ENCODE measurements around the gene KCNQ1. TPM values are rescaled to one million over a fixed set of nuclear protein-coding genes. Genes with fewer than 3 reads are reported as not detected.

Gene KCNQ1
- total RNA-seq, 2 experiments from 2014 or later = 8.7 to 9.5 TPM

DNA sequence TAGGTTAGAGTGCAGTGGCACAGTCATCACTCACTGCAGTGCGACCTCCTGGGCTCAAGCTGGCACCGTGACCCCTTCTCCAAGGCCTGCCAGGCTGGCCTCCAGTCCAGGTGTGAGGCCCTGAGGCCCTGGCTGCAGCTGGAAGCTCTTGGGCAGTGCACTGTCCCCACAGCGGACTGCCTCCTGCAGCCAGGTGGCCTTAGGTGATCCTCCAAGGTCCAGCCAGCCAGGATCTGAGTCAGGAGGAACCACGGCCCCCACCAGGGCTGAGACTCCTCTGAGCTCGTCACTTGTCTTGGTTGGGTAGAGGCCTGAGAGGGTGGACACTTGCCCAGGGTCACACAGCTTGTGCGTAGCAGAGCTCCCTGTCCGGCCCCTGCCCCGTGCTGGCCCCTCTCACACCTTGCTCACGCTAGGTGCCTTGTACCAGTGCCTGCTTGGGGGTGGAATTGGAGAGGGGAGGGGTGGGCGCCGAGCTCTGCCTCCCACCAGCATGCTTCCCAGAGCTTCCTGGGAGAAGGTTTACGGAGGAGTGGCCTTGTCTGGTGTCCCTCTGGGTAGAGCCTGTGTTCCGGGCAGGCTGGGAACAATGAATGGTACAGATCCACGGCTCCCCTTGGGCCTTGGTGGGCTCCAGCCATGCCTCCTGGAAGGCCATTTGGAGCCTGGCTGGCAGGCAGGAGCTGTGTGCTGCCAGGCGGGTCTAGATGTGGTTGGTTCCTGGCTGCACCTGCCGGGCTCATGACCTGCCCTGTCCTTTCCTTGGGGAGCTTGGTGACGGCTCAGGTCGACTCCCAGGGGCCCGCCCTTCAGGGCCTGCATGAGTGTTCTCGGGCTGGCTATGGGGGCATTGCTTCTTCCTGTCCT, 20.6 kb downstream of the KCNQ1 start:
- Mint-ChIP-seq H3K27ac (no peak overlapping the region), H3K9me3 (no peaks in the 10 kb centered on the region), H3K27me3 (no peaks in the 10 kb centered on the region), H3K4me3 (no peak overlapping the region), H3K36me3 (ENCODE audit: low read depth) (no peaks in the 10 kb centered on the region), H3K4me1 (ENCODE audit: low read depth) (peaks cover 57% of the 10 kb centered on the region)
- intact Hi-C loops (cut with micrococcal nuclease) = no loop called here
- TF ChIP-seq, protein P1, sequence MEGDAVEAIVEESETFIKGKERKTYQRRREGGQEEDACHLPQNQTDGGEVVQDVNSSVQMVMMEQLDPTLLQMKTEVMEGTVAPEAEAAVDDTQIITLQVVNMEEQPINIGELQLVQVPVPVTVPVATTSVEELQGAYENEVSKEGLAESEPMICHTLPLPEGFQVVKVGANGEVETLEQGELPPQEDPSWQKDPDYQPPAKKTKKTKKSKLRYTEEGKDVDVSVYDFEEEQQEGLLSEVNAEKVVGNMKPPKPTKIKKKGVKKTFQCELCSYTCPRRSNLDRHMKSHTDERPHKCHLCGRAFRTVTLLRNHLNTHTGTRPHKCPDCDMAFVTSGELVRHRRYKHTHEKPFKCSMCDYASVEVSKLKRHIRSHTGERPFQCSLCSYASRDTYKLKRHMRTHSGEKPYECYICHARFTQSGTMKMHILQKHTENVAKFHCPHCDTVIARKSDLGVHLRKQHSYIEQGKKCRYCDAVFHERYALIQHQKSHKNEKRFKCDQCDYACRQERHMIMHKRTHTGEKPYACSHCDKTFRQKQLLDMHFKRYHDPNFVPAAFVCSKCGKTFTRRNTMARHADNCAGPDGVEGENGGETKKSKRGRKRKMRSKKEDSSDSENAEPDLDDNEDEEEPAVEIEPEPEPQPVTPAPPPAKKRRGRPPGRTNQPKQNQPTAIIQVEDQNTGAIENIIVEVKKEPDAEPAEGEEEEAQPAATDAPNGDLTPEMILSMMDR (IDR thresholded peaks at IDR 0.05) = no peak
- POLR2A ChIA-PET = interaction anchor here (0.8 to 0.9 kb wide), 2 partner anchors 13 to 38 kb away, joined by 3 read pairs; no protein-coding TSS in a partner anchor
- CTCF ChIA-PET = interaction anchor here (1.3 to 1.7 kb wide), 3 partner anchors 45 to 422 kb away, joined by 3 to 7 read pairs (median 6); partner anchors contain the start of gene TSSC4
- ATAC-seq (no peak), DNase-seq (no peak)

GRCh38 chr11:2466069-2466801, 21.4 kb downstream of the KCNQ1 start:
- H3K4me3 Mint-ChIP-seq = no peak overlapping the region
- peaks cover 54% of the 10 kb centered on the region for H3K4me1 Mint-ChIP-seq (ENCODE audit: low read depth)
- TF ChIP-seq, protein P1 (IDR thresholded peaks at IDR 0.05) = no peak
- intact Hi-C loops (cut with micrococcal nuclease) = no loop called here
- H3K27ac Mint-ChIP-seq = no peak overlapping the region
- POLR2A ChIA-PET = interaction anchor here (1.2 to 1.3 kb wide), 2 partner anchors 14 to 47 kb away, joined by 3 to 4 read pairs; no protein-coding TSS in a partner anchor
- CTCF ChIA-PET = interaction anchor here (1.3 to 1.7 kb wide), 3 partner anchors 21 to 421 kb away, joined by 3 to 6 read pairs (median 3); partner anchors contain the start of gene TSSC4
- no peaks in the 10 kb centered on the region for H3K9me3 Mint-ChIP-seq
- DNase-seq (no peak), ATAC-seq (no peak)
- no peaks in the 10 kb centered on the region for H3K36me3 Mint-ChIP-seq (ENCODE audit: low read depth)
- H3K27me3 Mint-ChIP-seq = no peaks in the 10 kb centered on the region

DNA sequence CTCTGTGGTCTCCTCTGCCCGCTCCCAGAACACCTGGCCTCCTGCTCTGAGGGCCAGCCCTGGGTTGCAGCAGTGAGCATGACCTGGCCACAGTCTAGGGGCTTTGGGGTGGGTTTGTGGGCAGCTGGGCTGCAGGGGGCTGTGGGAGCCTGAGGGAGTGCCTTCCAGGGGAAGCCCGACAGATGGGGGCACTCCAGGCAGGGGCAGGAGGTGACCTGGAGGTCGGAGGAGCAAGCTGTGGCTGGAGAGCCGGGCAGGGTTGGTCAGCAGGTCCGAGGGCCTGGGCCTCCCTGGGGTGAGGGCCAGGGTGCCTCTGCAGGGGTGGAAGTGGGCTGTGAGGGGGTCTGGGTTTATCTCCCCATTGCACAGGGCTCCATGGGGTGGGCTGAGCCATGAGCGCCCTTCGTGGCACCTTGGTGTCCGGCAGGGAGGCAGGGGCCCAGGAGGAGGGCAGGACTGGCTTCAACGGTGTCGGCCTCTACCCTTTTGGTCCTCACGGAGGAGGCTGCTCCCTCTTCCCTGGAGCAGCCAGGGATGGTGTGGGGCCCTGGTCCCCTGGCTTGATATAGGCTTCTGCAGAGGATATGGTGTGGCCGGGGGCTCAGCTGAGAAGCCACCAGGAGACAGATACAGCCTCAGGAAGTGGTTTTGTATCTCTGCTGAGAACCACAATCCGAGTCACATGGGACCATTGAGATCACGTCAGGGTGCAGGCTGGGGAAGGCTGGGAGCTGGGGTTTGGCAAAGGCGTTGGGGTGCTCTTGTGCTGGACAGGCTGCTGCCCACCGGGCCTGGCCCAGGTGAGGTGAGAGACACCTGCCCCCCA, 22.3 kb downstream of the KCNQ1 start:
- H3K27ac Mint-ChIP-seq = peak overlapping the region; percentile 5
- TF ChIP-seq, protein P1 (IDR thresholded peaks at IDR 0.05) = no peak
- no peaks in the 10 kb centered on the region for H3K9me3 Mint-ChIP-seq
- H3K27me3 Mint-ChIP-seq = no peaks in the 10 kb centered on the region
- ChIA-PET POLR2A (interaction anchor here (0.6 to 1.3 kb wide), 6 partner anchors 11 to 83 kb away, joined by 3 to 4 read pairs (median 3); partner anchors contain the start of gene KCNQ1), CTCF (interaction anchor here (1.1 to 1.7 kb wide), 3 partner anchors 22 to 421 kb away, joined by 3 to 6 read pairs (median 3); no protein-coding TSS in a partner anchor)
- no peaks in the 10 kb centered on the region for H3K36me3 Mint-ChIP-seq (ENCODE audit: low read depth)
- intact Hi-C loops (cut with micrococcal nuclease) = no loop called here
- ATAC-seq (peak; percentile 98), DNase-seq (peak; percentile 86)
- H3K4me1 Mint-ChIP-seq (ENCODE audit: low read depth) = peaks cover 55% of the 10 kb centered on the region
- H3K4me3 Mint-ChIP-seq = no peak overlapping the region

GRCh38 chr11:2467695-2468055, 22.9 kb downstream of the KCNQ1 start:
- intact Hi-C loops (cut with micrococcal nuclease) = no loop called here
- ATAC-seq (no peak), DNase-seq (no peak)
- H3K4me1 Mint-ChIP-seq (ENCODE audit: low read depth) = peaks cover 54% of the 10 kb centered on the region
- no peak overlapping the region for H3K27ac Mint-ChIP-seq
- TF ChIP-seq, protein P1 (IDR thresholded peaks at IDR 0.05) = no peak
- no peaks in the 10 kb centered on the region for H3K9me3 Mint-ChIP-seq
- no peaks in the 10 kb centered on the region for H3K36me3 Mint-ChIP-seq (ENCODE audit: low read depth)
- CTCF ChIA-PET = interaction anchor here (1.1 to 1.7 kb wide), 3 partner anchors 22 to 420 kb away, joined by 3 to 6 read pairs (median 3); no protein-coding TSS in a partner anchor
- POLR2A ChIA-PET = interaction anchor here (0.8 to 1.2 kb wide), 4 partner anchors 10 to 23 kb away, joined by 3 read pairs; partner anchors contain the start of gene KCNQ1
- H3K27me3 Mint-ChIP-seq = no peaks in the 10 kb centered on the region
- no peak overlapping the region for H3K4me3 Mint-ChIP-seq

Data from activated CD8-positive, alpha-beta T cell treated with anti-CD3 and anti-CD28 coated beads for 36 hours (primary cell).